MV-4-11 (cell line): Measurements from ENCODE around the gene KIF1B.

ENCODE experiments used
- DNase-seq: peaks from one replicate; lab custom pipeline; 2025; lab: John Stamatoyannopoulos, UW

KIF1B gene

DNA sequence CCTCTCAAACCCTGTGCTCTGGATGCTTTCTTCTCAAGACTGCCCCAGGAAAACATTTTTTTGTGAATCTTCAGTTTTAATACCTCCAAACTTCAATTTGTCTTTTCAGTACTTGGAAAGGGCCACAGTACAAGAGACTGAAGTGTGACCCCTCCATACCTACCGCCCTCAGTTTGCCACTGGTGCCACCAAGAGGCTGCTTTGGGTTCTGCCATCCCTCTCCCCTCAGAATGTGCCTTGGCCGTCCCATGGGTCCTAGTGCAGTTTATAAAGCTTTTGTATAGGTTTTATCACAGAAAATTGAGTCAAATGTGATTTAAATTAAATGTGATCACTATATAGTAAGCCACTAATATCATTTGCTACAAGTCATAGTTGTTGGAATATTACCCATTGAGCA, 127.7 kb downstream of the KIF1B start:
- peak; percentile 28 for DNase-seq

GRCh38 chr1:10338611-10339010, 128.2 kb downstream of the KIF1B start:
- DNase-seq = no peak

GRCh38 chr1:10339036-10339567, 128.7 kb downstream of the KIF1B start:
- DNase-seq = no peak

DNA sequence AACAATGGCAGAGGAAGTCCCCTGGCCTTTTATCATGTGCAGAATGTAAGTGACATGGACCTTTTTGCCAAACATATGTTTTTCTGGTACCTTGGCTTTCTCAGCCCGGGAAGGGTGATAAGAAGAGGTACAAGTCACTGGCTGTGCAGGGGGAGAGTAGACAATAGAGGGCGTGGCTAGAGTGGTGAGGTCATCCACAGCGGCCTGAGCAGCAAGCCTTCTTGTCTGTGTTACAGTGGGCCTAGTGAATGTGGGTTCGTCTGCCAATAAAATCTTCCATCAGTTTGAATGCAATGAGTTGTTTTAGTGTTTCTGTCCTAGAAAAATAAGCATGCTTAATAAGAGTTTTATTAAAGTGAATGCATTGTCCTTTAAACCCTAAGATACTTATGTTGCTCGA, 129.4 kb downstream of the KIF1B start:
- no peak for DNase-seq

DNA sequence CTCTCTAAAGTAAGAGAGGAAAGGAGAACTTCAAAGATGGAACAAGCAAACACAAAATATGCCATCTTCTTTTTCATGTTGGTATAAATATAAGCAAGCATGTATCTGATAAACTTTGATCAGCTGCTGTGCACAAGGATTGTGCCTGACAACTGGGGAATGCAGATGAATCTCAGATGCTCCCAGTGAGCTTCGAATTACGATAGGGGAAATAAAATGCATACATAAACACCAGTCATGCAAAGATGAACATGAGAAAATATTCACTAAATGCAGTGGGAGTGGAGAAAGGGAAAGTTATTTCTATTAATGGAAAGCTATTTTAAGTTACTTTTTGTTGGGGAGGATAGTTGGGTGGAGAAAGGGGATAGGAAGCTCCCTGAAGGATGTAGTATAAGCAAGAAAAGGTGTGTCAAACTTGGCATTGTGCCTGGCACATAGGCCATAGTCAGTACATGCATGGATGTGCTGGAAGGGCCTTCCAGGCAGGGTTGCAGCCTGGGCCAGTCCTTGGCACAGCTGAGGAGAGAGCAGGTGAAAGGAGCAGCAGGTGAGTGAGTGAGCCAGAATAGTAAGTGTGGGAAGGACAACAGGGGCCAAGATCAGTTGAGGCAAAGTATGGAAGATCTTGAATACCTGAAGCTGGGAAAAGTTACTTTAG, 130.7 kb downstream of the KIF1B start:
- DNase-seq = no peak

DNA sequence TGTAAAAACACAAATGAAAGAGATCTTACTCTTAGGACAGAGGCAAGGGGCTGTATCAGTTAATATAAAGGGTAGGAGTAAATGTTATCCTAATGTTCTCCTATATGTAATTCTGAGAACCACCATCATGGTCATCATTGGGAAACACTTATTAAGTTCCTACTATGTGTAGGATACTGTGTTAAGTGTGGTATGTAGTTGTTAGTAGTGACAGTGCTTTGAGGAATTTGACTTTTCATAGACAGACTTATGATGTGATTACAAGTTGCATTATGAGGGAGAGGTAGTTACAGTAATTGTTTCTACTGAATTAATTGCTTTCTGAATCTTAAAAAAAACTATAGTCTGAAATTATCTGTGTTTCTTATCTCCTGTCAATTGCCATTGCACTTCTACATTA, 136.7 kb downstream of the KIF1B start:
- no peak for DNase-seq

DNA sequence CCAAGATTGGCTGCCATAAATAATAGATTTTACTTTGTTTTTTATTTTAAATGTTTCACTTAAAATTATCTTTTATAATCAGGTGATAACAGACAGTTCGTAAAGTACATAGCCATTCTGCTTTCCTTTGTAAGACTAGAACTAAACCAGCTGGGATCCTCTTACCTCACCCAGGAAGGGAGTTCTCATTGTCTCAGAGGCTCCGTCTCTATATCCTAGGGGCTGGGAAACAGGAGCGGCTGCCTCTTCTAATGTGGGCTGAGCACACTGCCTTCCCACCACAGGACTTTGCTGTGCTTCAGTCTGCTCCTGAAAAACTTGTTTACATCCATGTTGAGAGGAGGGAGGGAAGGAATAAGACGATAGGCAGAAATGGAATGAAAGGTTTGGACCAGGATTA, 142.9 kb downstream of the KIF1B start:
- no peak for DNase-seq

GRCh38 chr1:10353693-10354092, 143.3 kb downstream of the KIF1B start:
- DNase-seq = no peak

GRCh38 chr1:10360045-10360444, 149.7 kb downstream of the KIF1B start:
- peak; percentile 59 for DNase-seq

DNA sequence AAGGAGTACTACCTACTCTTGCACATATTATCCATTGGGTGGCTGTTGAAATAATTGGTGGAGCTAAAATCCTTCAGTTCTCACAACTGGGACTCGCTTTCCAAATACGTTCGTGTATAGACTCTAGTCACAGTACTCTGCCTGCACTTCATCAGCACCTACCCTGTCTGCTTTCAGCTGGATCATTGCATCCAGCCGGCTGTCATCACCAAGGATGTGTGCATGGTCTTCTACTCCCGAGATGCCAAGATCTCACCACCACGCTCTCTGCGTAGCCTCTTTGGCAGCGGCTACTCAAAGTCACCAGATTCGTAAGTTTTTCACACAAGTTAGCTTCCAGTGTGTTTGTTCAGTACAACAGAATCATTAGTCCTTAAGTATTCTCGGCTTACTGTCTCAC, 151.1 kb downstream of the KIF1B start:
- DNase-seq = no peak

GRCh38 chr1:10368194-10368593, 157.8 kb downstream of the KIF1B start:
- no peak for DNase-seq

- peak; percentile 54 for DNase-seq
Observed at GRCh38 chr1:10374442-10374860, 164.1 kb downstream of the KIF1B start.

DNA sequence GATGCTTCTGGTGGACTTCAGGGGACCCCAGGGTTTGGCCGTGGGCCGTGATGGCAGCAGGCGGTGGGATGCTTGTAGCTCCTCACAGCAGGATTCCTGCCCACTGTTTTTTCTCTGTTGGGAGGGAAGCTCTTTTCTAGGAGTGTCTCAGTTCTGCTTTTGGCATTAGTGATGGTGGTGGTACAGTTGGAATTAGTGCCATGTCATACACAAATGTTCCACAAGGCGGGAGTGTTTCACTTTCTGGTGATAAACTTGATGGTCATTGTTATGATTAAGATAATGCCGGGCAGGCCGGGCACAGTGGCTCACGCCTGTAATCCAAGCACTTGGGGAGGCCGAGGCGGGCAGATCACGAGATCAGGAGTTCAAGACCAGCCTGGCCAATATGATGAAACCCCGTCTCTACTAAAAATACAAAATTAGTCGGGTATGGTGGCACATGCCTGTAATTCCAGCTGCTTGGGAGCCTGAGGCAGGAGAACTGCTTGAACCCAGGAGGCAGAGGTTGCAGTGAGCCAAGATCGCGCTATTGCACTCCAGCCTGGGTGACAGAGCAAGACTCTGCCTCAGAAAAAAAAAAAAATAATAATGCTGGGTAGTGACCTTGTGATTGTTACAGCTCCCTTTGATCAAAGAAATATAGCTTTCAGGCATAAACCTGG, 167.1 kb downstream of the KIF1B start:
- peak; percentile 89 for DNase-seq

DNA sequence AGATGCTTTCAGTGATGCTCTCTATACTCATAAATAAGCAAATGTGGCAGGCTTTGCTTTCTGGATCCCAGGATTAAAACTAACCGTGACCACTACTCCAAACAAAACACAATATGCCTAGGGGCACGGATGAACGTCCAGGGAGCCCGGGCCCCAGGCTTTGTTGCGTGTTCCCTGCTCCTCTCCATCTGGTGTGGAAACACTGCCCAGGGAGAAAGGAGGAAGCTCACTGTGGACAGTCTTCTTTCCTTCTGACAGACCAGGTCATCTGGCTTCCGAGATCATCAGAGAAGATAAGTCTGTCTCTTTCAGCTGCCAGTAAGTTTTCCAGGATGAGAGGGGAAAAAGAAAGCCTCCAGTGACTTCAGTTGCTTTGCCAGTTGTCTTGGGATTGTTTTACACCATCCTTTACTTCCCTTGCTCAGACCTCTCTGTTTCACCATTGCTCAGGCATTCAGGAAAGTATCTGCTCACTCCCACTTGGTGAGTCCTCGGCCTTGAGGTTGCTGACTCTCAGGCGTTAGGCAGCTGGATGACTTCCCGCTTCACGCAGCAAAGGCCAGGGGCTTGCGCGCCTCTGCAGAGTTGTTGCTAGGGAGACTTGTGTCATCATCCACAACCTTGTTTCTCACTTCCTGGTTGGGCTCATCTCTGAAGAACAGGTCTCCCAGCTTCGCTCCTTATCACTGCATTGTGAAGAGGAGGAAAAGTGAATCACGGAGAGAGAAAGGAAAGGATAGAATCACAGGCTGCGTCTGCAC, 167.9 kb downstream of the KIF1B start:
- DNase-seq = peak; percentile 96

- no peak for DNase-seq
Observed at GRCh38 chr1:10379101-10379620, 168.8 kb downstream of the KIF1B start.

DNA sequence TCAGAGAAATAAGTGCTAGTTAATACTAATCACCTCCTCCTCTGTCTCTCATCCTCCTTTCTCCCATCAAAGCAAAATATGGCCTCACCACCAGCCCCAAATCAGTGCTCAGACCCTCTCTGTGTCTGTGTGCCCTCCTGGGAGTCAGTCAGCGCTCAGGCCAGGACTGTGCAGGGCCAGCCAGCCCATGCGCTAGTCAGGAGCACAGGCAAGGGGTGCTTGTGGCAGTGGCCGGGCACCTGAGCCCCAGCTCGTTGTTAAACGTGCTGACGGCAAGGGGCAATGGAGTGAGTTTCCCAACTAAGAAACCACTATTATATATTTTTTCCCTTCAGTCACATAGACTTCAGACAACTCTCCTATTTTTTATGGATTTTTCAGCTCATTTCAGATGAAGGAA, 169.3 kb downstream of the KIF1B start:
- DNase-seq = no peak

- no peak for DNase-seq
Observed at GRCh38 chr1:10380594-10381275, 170.4 kb downstream of the KIF1B start.

- no peak for DNase-seq
Observed at GRCh38 chr1:10383630-10384029, 173.3 kb downstream of the KIF1B start.

GRCh38 chr1:10384219-10384618, 173.8 kb downstream of the KIF1B start:
- no peak for DNase-seq

DNA sequence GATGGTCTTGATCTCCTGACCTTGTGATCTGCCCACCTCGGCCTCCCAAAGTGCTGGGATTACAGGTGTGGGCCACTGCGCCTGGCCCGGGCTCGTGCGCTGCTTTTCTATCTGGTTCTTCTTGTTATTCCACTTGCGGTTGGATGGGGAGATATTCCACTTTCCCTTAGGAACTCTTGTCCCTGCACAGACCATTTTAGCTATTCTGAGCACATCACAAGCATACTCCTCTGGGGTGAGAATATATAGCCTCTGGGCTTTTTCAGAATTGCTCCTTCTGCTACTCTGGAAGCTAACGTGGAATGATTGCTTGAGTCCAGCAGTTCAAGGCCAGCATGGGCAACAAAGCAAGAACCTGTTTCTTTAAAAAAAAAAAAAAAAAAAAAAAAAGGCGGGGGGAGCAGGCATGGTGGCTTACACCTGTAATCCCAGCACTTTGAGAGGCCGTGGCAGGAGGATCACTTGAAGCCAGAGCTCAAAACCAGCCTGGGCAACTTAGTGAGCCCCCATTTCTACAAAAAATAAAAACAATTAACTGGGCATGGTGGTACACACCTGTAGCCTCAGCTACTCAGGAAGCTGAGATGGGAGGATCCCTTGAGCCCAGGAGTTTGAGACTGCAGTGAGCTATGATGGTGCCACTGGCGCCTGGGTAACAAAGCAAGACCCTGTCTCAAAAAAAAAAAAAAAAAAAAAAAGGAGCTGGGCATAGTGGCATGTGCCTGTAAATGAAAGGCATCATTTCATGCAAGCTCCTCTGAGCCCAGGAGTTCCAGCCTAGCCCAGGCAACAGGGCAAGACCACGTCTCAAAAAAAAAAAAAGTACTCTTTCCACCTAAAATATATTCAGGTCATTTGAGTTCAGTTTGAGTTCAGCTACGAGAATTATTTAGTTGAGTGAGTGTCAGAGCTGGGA, 176.6 kb downstream of the KIF1B start:
- DNase-seq = no peak
